HG02943 (cell line): Measurements from ENCODE around the gene GSTA3.
"Not testable (repeated sequence)": the region's sequence is repeated elsewhere in the genome, so short reads cannot be mapped to it uniquely, and the experiment has no call there.

Experiments used
- ATAC-seq: cut with Tn5 transposase; IDR thresholded peaks from one replicate; pipeline ENCODE4 v1.9.1; 2021; ENCODE audit warnings: mild to moderate bottlenecking, low read depth, moderate library complexity; ENCODE audit not compliant: unreplicated experiment

The GSTA3 gene

GRCh38 chr6:52918027-52918686 is 8.7 kb upstream of the GSTA3 start:
- ATAC-seq, result not testable (repeated sequence)

- no peak for ATAC-seq
Measured at GRCh38 chr6:52914516-52914915, 5.0 kb upstream of the GSTA3 start.

GRCh38 chr6:52910091-52910490 is 593 bp upstream of the GSTA3 start:
- ATAC-seq, result no peak

GRCh38 chr6:52909131-52909530 is 367 bp downstream of the GSTA3 start:
- ATAC-seq, result no peak

- no peak for ATAC-seq
Measured at GRCh38 chr6:52908526-52908925, 972 bp downstream of the GSTA3 start.

- ATAC-seq, result no peak
Measured at GRCh38 chr6:52904562-52905279, 4.8 kb downstream of the GSTA3 start.

GRCh38 chr6:52900536-52900935 is 9.0 kb downstream of the GSTA3 start:
- ATAC-seq, result no peak

GRCh38 chr6:52895790-52896189 is 13.7 kb downstream of the GSTA3 start:
- ATAC-seq, result not testable (repeated sequence)

- no peak for ATAC-seq
Measured at GRCh38 chr6:52894285-52894684, 15.2 kb downstream of the GSTA3 start.

GRCh38 chr6:52893803-52894202 is 15.7 kb downstream of the GSTA3 start:
- no peak for ATAC-seq

GRCh38 chr6:52893221-52893620 is 16.3 kb downstream of the GSTA3 start:
- ATAC-seq, result no peak

- no peak for ATAC-seq
Measured at GRCh38 chr6:52890018-52890417, 19.5 kb downstream of the GSTA3 start.

GRCh38 chr6:52887910-52888524 is 21.5 kb downstream of the GSTA3 start:
- no peak for ATAC-seq

- ATAC-seq, result peak; percentile 95
Measured at GRCh38 chr6:52881996-52882841, 27.3 kb downstream of the GSTA3 start.

- no peak for ATAC-seq
Measured at GRCh38 chr6:52881662-52881995, 27.9 kb downstream of the GSTA3 start.

- no peak for ATAC-seq
Measured at GRCh38 chr6:52877786-52878185, 31.7 kb downstream of the GSTA3 start.

GRCh38 chr6:52877168-52877567 is 32.3 kb downstream of the GSTA3 start:
- ATAC-seq, result no peak

GRCh38 chr6:52876056-52876787 is 33.3 kb downstream of the GSTA3 start:
- ATAC-seq, result no peak

- no peak for ATAC-seq
Measured at GRCh38 chr6:52872031-52872430, 37.5 kb downstream of the GSTA3 start.

- no peak for ATAC-seq
Measured at GRCh38 chr6:52871621-52872020, 37.9 kb downstream of the GSTA3 start.
